ENCODE measurements around the gene LMO4.

DNA sequence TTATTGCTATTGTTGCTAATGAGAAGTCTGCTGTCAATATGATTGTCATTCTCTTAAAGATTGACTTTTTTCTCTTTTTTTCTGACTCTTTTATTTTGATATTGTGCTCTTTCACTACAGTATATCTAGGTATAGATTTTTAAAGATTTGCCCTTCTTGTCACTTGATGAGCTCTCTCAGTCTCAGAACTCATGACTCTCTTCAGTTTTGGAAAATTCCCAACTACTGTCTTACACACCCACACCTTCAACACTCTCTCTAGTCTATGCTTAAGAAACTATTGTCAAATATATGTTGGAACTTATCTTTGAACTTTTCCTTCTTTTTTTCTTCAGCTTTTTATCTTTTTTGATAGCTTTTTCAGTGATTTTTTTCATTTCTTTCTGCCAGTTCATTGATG is 50.6 kb downstream of the LMO4 start:
- TF ChIP-seq, protein P1, sequence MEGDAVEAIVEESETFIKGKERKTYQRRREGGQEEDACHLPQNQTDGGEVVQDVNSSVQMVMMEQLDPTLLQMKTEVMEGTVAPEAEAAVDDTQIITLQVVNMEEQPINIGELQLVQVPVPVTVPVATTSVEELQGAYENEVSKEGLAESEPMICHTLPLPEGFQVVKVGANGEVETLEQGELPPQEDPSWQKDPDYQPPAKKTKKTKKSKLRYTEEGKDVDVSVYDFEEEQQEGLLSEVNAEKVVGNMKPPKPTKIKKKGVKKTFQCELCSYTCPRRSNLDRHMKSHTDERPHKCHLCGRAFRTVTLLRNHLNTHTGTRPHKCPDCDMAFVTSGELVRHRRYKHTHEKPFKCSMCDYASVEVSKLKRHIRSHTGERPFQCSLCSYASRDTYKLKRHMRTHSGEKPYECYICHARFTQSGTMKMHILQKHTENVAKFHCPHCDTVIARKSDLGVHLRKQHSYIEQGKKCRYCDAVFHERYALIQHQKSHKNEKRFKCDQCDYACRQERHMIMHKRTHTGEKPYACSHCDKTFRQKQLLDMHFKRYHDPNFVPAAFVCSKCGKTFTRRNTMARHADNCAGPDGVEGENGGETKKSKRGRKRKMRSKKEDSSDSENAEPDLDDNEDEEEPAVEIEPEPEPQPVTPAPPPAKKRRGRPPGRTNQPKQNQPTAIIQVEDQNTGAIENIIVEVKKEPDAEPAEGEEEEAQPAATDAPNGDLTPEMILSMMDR (IDR thresholded peaks at IDR 0.05), result no peak
- TF ChIP-seq POLR2A (IDR thresholded peaks at IDR 0.05), result no peak
